ENCODE results near the gene MYL2.
A peak's percentile ranks its signal among the peaks of the same experiment; 100 is the strongest.

Gene MYL2, protein sequence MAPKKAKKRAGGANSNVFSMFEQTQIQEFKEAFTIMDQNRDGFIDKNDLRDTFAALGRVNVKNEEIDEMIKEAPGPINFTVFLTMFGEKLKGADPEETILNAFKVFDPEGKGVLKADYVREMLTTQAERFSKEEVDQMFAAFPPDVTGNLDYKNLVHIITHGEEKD

DNA sequence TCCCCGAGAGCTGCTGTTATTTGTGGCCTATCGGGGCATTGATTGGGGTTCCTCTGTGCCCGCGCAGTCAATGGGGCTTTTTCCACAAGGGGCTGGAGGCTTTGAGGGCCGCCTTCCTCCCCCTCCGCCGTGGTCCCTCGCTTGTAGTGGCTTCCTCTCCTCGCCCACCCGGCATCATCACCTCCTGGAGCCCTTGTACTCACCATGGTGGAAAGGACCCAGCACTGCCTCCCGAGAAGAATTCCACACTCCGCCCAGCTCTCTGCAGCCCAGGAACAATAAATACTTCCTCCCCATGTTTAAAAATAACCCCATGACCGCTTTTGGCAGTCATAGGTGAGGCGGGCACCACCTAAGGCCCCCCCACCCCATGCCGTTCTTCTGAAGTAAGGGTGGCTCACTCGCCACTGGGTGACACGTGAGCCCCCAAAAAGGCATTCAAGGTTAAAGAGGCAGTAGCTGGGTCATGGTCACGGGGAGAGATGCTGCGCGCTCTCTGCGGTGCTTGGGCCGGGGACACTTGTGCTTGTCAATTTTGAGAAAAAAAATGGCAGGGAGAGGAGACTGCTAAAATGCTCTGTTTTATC, at the start of gene MYL2:
Gene MYL2 (minus strand): TSS at position 256 of the 587 bp plus-strand sequence. CDS start 50 bp downstream, at position 206.
- Histone ChIP-seq H3K27me3 (ENCODE audit: insufficient read depth, low read depth, severe bottlenecking) (no peaks in the 10 kb centered on the region), H3K4me3 (ENCODE audit: low read depth, low read length) (no peak within 1 kb of the TSS), H3K27ac (no peak within 1 kb of the TSS), H3K36me3 (no peaks in the 10 kb centered on the region), H3K9me3 (ENCODE audit: severe bottlenecking) (no peaks in the 10 kb centered on the region)
- TF ChIP-seq, protein P1, sequence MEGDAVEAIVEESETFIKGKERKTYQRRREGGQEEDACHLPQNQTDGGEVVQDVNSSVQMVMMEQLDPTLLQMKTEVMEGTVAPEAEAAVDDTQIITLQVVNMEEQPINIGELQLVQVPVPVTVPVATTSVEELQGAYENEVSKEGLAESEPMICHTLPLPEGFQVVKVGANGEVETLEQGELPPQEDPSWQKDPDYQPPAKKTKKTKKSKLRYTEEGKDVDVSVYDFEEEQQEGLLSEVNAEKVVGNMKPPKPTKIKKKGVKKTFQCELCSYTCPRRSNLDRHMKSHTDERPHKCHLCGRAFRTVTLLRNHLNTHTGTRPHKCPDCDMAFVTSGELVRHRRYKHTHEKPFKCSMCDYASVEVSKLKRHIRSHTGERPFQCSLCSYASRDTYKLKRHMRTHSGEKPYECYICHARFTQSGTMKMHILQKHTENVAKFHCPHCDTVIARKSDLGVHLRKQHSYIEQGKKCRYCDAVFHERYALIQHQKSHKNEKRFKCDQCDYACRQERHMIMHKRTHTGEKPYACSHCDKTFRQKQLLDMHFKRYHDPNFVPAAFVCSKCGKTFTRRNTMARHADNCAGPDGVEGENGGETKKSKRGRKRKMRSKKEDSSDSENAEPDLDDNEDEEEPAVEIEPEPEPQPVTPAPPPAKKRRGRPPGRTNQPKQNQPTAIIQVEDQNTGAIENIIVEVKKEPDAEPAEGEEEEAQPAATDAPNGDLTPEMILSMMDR (IDR thresholded peaks at IDR 0.05; ENCODE audit: low read depth, low read length): no peak
- no peak for DNase-seq

DNA sequence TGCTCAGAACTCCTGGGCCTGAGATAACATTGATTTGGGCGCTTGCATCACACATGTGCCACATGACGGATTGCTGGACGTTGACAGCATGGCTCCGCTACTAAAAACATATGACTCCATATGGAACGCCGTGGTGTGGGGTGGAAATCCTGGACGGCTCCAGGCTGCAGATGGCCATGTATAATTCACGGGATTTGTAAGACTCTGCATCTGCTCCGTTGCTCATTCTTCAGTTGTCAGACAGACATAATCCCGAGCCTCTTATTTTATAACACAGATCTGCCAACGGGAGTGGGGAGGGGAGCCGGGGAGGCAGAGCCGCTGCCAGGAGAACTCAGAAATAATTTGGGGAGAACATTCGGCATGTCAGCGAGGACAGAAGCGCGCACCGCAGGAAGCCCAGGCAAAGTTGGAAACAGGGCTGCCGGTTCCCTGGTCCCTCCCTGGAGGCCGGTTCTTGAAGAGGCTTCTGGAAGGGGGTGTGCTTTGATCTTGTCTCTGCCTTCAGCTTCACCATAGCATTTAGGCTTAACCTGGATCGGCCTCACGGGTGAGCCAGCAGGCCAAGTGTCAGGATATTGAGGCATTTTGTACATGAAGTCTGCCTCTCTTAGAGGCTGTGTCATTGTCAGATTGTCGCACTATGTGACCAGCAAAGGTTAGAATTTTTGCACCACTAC, 45.8 kb upstream of the MYL2 start:
- peak; percentile 95 for DNase-seq
- H3K4me3 ChIP-seq (ENCODE audit: low read depth, low read length): peak overlapping the region; percentile 17
- H3K27ac ChIP-seq: peak overlapping the region; percentile 95
- peaks cover 6% of the 10 kb centered on the region for H3K9me3 ChIP-seq (ENCODE audit: severe bottlenecking)
- TF ChIP-seq, protein P1 (IDR thresholded peaks at IDR 0.05; ENCODE audit: low read depth, low read length): 0 out of 2 replicates have a peak, but pooled peaks have one; percentile 4
- H3K36me3 ChIP-seq: no peaks in the 10 kb centered on the region
- H3K27me3 ChIP-seq (ENCODE audit: insufficient read depth, low read depth, severe bottlenecking): no peaks in the 10 kb centered on the region

DNA sequence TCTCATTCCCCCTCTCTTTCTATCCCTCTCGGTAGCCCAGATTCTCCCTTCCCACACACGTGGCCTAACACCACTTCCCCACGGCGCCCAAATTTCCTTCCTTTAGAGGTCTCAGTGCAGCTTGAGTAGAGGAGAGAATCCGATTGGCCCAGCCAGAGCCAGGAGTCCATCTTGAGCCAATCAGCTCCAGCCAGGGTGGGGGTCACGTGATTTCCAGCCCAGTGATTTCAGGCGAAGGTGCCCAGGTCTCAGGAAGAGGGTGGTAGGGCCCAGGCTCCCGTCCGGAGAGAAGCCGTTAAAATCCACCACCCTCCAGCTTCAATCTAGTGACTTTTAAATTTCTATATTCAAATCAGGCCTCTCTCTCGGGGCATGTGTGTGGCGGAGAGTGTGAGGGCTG, 45.2 kb upstream of the MYL2 start:
- peak overlapping the region; percentile 95 for H3K27ac ChIP-seq
- peaks cover 2% of the 10 kb centered on the region for H3K9me3 ChIP-seq (ENCODE audit: severe bottlenecking)
- no peak overlapping the region for H3K4me3 ChIP-seq (ENCODE audit: low read depth, low read length)
- TF ChIP-seq, protein P1 (IDR thresholded peaks at IDR 0.05; ENCODE audit: low read depth, low read length): no peak
- no peaks in the 10 kb centered on the region for H3K36me3 ChIP-seq
- no peaks in the 10 kb centered on the region for H3K27me3 ChIP-seq (ENCODE audit: insufficient read depth, low read depth, severe bottlenecking)
- DNase-seq: peak; percentile 72

DNA sequence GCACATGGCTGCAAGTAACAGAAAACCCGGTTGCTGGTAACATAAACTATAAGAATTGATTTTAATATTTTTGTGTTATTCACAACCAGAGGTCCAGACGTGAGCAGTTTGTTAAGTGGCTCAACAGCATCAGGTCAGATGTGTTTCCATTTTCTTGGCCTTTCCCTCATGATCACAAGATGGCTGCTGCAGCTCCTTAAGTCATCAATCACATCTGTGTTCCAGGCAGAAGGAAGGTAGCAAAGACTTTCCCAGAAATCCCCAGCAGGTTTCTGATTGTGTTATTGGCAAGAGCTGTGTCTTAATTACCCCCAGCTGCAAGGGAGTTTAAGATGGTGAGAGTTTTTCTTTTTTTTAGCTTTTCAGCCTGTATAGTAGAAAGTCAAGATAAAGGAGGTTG, 40.4 kb upstream of the MYL2 start:
- Histone ChIP-seq H3K9me3 (ENCODE audit: severe bottlenecking) (peaks cover 2% of the 10 kb centered on the region), H3K27ac (no peak overlapping the region), H3K27me3 (ENCODE audit: insufficient read depth, low read depth, severe bottlenecking) (no peaks in the 10 kb centered on the region), H3K4me3 (ENCODE audit: low read depth, low read length) (no peak overlapping the region), H3K36me3 (no peaks in the 10 kb centered on the region)
- no peak for DNase-seq
- TF ChIP-seq, protein P1 (IDR thresholded peaks at IDR 0.05; ENCODE audit: low read depth, low read length): no peak

DNA sequence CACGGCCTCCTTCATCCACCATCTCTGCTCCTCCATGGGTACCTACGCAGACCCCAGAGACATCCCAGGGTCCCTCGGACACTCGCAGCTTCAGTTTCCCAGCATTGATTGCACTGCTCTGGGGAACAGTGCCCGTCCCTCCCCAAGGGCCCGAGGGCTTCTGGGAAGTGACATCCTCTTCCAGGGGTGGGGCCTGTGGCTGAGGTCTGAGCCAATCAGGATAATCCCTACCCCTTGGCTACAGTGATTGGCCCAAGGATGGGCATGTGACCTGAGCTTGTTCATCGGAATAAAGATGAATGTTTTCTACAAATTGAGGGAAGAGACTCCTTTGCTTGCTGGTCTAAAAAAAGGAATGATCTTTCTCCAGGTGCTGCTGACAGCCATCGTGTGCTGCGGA, 37.3 kb upstream of the MYL2 start:
- TF ChIP-seq, protein P1 (IDR thresholded peaks at IDR 0.05; ENCODE audit: low read depth, low read length): no peak
- no peak for DNase-seq
- peaks cover 2% of the 10 kb centered on the region for H3K9me3 ChIP-seq (ENCODE audit: severe bottlenecking)
- no peak overlapping the region for H3K4me3 ChIP-seq (ENCODE audit: low read depth, low read length)
- no peak overlapping the region for H3K27ac ChIP-seq
- H3K36me3 ChIP-seq: no peaks in the 10 kb centered on the region
- no peaks in the 10 kb centered on the region for H3K27me3 ChIP-seq (ENCODE audit: insufficient read depth, low read depth, severe bottlenecking)
